Measurements from ENCODE around the gene GAK. TPM values are rescaled to one million over a fixed set of nuclear protein-coding genes. Genes with fewer than 3 reads are reported as not detected.
A peak's percentile ranks its signal among the peaks of the same experiment; 100 is the strongest.

The GAK gene
- total and polyA plus RNA-seq, 2 of the 4 experiments (the other 2 are of a cell fraction), result 45.1 to 133 TPM

- H3K23ac ChIP-seq (ENCODE audit: low read depth, low read length), result no peak overlapping the region
- H4K5ac ChIP-seq (ENCODE audit: low read depth, low read length), result no peak overlapping the region
- H2BK120ac ChIP-seq (ENCODE audit: low read depth, low read length), result no peak overlapping the region
- intact Hi-C loops (cut with micrococcal nuclease) (no loop called here), in situ Hi-C loops (cut with MboI; ENCODE audit: low sequenced_read_pairs) (no loop called here), dilution Hi-C loops (cut with HindIII; ENCODE audit: low sequenced_read_pairs, unreplicated experiment) (no loop called here)
- no peak overlapping the region for H3K18ac ChIP-seq (ENCODE audit: low read depth, low read length)
- H3K9ac ChIP-seq (ENCODE audit: low read depth, low read length), result no peak overlapping the region
- no peak overlapping the region for H2BK5ac ChIP-seq (ENCODE audit: low read depth, low read length, poor library complexity, severe bottlenecking)
- WGBS, 2 experiments (ENCODE audit: extremely low coverage in 2 of 2, insufficient read length in 1 of 2), result 89% methylated on average over 24 of the region's 52 CpGs; no CpG with 5 or more reads in 1 of the 2 experiments
- no peak overlapping the region for H2AFZ ChIP-seq (replicated peaks; ENCODE audit: low read length, poor library complexity)
- H3K27ac ChIP-seq (ENCODE audit: insufficient read depth, low read length), result no peak overlapping the region
- H3K14ac ChIP-seq (replicated peaks; ENCODE audit: low read depth, low read length), result no peak overlapping the region
- no peak overlapping the region for H4K91ac ChIP-seq (ENCODE audit: insufficient read depth, low read depth, low read length)
- H4K20me1 ChIP-seq (ENCODE audit: insufficient read depth, low read length), result no peaks in the 10 kb centered on the region; the same call in 1 of the 2 replicates
- H3K4ac ChIP-seq (ENCODE audit: low read depth, low read length), result no peak overlapping the region
- ChIA-PET CTCF (no interaction called here), POLR2A (ENCODE audit: unreplicated experiment) (no interaction called here)
- H3K79me1 ChIP-seq (ENCODE audit: low read depth in 1 of 2, low read length in 2 of 2), result no peaks in the 10 kb centered on the region
- H2AK5ac ChIP-seq (ENCODE audit: low read depth, low read length), result no peak overlapping the region
- H3K4me2 ChIP-seq (ENCODE audit: low read depth, low read length), result no peak overlapping the region
- no peaks in the 10 kb centered on the region for H3K9me1 ChIP-seq (ENCODE audit: insufficient read depth, low read length)
- H3K9me3 ChIP-seq (ENCODE audit: control insufficient read depth, insufficient read depth, low read length), result no peaks in the 10 kb centered on the region
- BruUV-seq (replicated peaks), result no TSS peak
- no peaks in the 10 kb centered on the region for H3K4me1 ChIP-seq (ENCODE audit: control insufficient read depth, insufficient read depth, low read length)
- no peak overlapping the region for H2BK15ac ChIP-seq (ENCODE audit: low read depth, low read length)
- DNase-seq, result no peak
- peak overlapping the region; percentile 42 for H2AK9ac ChIP-seq (replicated peaks; ENCODE audit: low read depth, low read length, poor library complexity)
- no peak overlapping the region for H3K56ac ChIP-seq (ENCODE audit: extremely low read depth, insufficient read depth, low read length)
- no peaks in the 10 kb centered on the region for H3K27me3 ChIP-seq (ENCODE audit: control insufficient read depth, insufficient read depth, low read length)
- no peak overlapping the region for H3K4me3 ChIP-seq (ENCODE audit: insufficient read depth, low read depth, low read length)
- peaks cover 62% of the 10 kb centered on the region for H3K36me3 ChIP-seq (ENCODE audit: control insufficient read depth, insufficient read depth, low read length)
- H4K8ac ChIP-seq (ENCODE audit: low read depth in 2 of 2, low read length in 2 of 2), result no peak overlapping the region
- no peak overlapping the region for H2BK20ac ChIP-seq (ENCODE audit: low read depth, low read length)
- ATAC-seq (ENCODE audit: low read depth), result no peak
- TF ChIP-seq, protein P1, sequence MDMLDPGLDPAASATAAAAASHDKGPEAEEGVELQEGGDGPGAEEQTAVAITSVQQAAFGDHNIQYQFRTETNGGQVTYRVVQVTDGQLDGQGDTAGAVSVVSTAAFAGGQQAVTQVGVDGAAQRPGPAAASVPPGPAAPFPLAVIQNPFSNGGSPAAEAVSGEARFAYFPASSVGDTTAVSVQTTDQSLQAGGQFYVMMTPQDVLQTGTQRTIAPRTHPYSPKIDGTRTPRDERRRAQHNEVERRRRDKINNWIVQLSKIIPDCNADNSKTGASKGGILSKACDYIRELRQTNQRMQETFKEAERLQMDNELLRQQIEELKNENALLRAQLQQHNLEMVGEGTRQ (IDR thresholded peaks at IDR 0.05; ENCODE audit: low read depth, low read length), result no peak
- TF ChIP-seq RAD21 (IDR thresholded peaks at IDR 0.05; ENCODE audit: low read length) (no peak), POLR2A (IDR thresholded peaks at IDR 0.05; ENCODE audit: low read depth, low read length) (no peak), MAFK (IDR thresholded peaks at IDR 0.05; ENCODE audit: low read depth, low read length) (no peak), CHD1 (IDR thresholded peaks at IDR 0.05; ENCODE audit: low read depth, low read length) (no peak), MXI1 (IDR thresholded peaks at IDR 0.05; ENCODE audit: borderline replicate concordance, low read depth, low read length) (no peak), MAZ (IDR thresholded peaks at IDR 0.05; ENCODE audit: borderline replicate concordance, low read depth, low read length) (no peak), CEBPB (IDR thresholded peaks at IDR 0.05; ENCODE audit: low read depth, low read length) (no peak), NFE2L2 (IDR thresholded peaks at IDR 0.05; ENCODE audit: low read depth, low read length) (no peak), RFX5 (IDR thresholded peaks at IDR 0.05; ENCODE audit: low read depth, low read length) (no peak), BHLHE40 (IDR thresholded peaks at IDR 0.05; ENCODE audit: low read depth, low read length) (no peak), RCOR1 (IDR thresholded peaks at IDR 0.05; ENCODE audit: insufficient replicate concordance, low read length) (no peak), FOS (IDR thresholded peaks at IDR 0.05; ENCODE audit: low read depth, low read length) (no peak)
- TF ChIP-seq, protein P2, sequence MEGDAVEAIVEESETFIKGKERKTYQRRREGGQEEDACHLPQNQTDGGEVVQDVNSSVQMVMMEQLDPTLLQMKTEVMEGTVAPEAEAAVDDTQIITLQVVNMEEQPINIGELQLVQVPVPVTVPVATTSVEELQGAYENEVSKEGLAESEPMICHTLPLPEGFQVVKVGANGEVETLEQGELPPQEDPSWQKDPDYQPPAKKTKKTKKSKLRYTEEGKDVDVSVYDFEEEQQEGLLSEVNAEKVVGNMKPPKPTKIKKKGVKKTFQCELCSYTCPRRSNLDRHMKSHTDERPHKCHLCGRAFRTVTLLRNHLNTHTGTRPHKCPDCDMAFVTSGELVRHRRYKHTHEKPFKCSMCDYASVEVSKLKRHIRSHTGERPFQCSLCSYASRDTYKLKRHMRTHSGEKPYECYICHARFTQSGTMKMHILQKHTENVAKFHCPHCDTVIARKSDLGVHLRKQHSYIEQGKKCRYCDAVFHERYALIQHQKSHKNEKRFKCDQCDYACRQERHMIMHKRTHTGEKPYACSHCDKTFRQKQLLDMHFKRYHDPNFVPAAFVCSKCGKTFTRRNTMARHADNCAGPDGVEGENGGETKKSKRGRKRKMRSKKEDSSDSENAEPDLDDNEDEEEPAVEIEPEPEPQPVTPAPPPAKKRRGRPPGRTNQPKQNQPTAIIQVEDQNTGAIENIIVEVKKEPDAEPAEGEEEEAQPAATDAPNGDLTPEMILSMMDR (conservative IDR thresholded peaks at IDR 0.05; ENCODE audit: low read depth, low read length), result no peak
- TF ChIP-seq, protein P3, sequence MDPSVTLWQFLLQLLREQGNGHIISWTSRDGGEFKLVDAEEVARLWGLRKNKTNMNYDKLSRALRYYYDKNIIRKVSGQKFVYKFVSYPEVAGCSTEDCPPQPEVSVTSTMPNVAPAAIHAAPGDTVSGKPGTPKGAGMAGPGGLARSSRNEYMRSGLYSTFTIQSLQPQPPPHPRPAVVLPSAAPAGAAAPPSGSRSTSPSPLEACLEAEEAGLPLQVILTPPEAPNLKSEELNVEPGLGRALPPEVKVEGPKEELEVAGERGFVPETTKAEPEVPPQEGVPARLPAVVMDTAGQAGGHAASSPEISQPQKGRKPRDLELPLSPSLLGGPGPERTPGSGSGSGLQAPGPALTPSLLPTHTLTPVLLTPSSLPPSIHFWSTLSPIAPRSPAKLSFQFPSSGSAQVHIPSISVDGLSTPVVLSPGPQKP (IDR thresholded peaks at IDR 0.05; ENCODE audit: borderline replicate concordance, low read depth, low read length), result no peak
Measured at GRCh38 chr4:961351-962230, 29.5 kb upstream of the GAK start.

All from IMR-90 (cell line).